ENCODE measurements around the gene VSNL1.

DNA sequence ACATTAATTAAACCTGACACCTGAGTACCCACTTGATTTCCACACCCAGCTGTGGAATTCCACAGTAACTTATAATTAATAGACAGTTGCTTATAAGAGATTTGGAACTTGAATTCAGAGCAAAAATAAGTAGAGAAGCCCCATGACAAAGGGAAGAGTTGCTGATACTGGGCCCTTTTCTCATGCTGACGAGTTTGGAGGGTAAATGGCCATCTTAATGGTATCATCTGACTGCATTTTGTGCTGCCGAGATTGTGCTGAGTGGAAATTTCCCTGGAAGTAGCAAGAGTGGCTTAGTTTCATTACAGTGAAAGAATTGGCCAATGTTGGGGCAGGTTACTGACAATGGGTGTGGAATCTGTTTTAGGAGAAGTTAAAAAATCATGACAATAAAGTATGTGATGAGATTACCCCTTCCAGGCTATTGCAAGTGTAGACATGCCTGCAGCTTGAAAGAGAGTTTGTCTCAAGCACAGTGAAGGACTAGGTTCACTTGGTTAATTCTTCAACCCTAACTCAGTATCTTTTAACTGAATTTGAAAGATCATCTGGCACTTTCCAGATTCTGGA is 49.9 kb downstream of the VSNL1 start:
- TF ChIP-seq, protein P1, sequence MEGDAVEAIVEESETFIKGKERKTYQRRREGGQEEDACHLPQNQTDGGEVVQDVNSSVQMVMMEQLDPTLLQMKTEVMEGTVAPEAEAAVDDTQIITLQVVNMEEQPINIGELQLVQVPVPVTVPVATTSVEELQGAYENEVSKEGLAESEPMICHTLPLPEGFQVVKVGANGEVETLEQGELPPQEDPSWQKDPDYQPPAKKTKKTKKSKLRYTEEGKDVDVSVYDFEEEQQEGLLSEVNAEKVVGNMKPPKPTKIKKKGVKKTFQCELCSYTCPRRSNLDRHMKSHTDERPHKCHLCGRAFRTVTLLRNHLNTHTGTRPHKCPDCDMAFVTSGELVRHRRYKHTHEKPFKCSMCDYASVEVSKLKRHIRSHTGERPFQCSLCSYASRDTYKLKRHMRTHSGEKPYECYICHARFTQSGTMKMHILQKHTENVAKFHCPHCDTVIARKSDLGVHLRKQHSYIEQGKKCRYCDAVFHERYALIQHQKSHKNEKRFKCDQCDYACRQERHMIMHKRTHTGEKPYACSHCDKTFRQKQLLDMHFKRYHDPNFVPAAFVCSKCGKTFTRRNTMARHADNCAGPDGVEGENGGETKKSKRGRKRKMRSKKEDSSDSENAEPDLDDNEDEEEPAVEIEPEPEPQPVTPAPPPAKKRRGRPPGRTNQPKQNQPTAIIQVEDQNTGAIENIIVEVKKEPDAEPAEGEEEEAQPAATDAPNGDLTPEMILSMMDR (IDR thresholded peaks at IDR 0.05), result no peak
- TF ChIP-seq POLR2A (IDR thresholded peaks at IDR 0.05), result no peak
